COLO668 (cell line): Measurements from ENCODE around the gene GIPC3.

ENCODE experiments used
- DNase-seq: peaks from one replicate; lab custom pipeline; 2025; ENCODE audit not compliant: unreplicated experiment; lab: John Stamatoyannopoulos, UW

GIPC3 gene

GRCh38 chr19:3585301-3586126 is at the start of gene GIPC3:
TSS of gene GIPC3 (plus strand) at chr19:3585478. CDS start at chr19:3585598, 120 bp downstream.
- DNase-seq = peak; percentile 33

DNA sequence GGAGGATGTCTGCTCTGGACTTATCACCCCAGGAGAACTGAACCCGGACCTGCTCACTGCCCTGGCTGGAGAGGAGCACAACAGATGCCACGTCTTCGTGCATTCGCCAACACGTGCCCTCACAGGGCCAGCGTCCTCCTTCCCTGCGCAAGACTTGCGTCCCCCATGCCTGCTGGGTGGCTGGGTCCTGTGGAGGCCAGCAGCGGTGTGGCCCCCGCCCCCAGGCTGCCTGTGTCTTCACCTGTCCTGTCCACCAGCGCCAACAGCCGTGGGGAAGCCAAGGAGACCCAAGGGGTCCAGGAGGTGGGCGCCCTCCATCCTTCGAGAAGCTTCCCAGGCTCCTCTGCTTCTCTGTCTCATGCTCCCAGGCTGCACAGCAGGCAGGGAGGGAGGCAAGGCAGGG is 49.7 kb upstream of the GIPC3 start:
- DNase-seq = no peak

DNA sequence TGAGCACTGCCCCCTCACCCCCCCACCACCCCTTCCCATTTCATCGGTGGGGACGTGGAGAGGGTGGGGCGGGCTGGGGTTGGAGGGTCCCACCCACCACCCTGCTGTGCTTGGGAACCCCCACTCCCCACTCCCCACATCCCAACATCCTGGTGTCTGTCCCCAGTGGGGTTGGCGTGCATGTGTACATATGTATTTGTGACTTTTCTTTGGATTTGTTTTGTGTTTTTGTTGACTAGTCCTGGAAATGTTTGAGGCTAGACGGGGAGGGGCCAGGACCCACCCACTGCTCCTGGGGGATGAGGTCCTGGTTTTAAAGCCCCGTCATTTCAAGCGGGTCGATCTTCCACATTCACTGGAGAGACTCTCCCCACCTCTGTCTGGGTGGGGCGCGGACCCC is 49.3 kb upstream of the GIPC3 start:
- no peak for DNase-seq

DNA sequence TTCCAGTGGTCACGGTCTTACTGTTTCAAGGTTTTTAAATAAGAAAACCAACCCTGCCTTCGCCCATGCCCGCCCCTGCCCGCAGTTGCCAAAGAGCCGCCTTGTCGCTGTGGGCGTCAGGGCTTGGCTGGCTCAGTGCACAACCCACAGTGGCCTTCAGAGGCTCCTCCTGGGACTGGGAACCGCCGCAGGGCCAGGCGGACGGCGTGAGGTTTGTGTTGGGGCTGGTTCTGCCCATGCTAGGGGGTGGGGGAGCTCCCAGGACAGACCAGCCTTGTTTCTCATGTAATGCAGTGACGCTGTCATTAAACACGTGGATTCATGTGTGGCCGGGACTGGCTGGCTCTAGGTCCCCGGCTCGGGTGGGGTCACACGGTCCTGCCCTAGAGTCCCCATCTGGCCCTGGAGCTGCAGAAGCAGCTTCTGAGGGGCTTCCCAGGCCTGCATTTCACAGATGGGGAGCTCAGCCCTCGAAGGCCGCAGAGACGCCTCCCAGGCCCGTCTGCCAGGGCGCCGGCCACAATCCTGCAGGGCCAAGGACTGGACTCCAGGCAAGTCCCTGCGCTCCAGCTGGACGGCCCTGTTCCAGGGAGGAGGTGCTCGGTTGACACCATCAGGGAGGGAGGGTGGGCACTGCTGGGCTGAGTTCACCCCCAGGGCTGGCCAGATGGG is 48.7 kb upstream of the GIPC3 start:
- no peak for DNase-seq

DNA sequence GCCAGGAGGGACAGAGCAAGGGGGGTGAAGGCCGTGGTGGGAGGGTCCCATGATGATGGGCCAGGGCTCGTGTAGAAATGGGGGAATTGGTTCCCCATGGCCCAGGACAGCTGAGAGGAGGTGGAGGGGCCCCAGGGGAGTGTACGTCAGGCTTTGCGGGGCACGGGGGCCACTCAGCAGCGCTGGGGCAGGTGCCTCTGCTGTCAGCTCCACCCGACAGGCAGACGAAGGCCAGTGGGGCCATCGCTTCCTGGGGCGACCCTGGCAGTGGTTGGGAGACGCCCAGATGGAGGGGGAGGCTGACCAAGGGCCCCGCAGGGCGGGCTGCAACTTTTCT is 48.2 kb upstream of the GIPC3 start:
- DNase-seq = no peak

DNA sequence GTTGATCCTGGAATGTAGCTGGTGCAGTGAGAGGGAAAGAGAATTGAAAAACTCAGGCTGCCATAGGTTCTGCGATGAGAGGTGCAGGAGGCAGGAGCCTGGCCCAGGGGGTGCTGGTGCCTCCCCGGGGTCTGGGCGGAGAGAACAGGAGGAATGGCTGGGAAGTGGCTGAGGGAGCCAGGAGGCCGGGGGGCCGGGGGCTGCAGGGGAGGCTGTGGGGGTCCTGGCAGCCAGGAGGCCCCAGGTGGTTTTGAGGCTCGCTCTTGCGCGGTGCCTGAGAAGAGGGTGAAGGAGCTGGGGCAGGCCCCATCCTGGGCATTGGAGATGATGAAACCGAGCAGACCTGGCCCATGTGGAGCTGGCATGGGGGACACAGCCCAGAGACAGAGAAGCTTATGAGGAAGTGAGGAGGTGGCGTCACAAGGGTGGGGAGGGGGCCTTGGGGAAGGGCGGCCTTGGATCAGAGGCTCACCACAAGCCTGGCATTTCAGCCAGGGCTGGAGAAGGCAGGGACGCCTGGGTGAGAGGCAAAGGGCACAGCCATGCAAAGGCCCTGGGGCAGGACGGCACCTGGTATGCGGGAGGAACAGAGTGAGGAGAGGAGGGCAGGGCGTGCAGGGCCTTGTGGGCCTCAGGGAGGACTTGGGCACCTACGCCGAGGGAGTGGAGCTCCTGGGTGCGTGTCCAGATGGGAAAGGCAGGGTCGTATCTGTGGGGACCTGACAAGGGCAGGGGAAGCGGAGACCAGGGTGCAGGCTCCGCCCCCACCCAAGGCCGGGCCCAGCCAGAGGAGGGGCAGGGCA is 47.6 kb upstream of the GIPC3 start:
- no peak for DNase-seq

GRCh38 chr19:3538258-3538929 is 46.9 kb upstream of the GIPC3 start:
- DNase-seq = no peak

DNA sequence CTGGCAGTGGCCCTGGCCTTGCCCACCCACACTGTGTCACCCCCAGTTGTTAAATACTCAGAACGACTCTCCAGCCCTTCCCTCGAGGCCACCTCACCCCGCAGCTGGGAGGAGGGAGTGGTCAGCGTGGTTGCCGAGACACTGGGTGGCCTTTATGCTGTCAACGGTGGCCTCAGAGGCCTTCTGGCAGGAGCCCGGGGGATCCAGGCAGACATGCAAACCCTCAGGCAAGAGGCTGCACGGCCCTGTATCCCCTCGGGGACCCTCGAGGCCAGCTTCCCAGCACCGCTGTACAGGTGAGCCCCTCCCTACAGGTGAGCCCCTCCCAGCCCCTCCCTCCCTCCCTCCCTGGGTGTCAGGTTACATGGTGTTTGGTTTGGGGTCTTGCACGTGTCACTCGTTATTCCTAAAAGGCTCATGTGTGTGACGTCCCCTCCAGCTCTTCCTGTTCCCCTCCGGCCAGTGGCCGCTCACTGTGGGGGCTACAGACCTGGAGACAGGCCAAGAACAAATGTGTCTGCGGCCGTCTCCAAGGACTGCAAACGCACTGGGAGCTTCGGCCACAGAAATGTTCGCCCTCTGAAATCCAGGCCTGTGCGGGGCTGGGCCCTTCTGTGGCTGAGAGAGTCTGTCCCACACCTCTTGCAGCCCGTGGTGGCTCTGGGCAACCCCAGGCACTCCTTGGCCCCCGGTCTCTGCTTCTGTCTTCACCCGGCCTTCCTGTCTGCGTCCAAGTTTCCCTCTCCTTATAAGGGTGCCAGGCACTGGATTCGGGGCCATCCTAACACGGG is 46.1 kb upstream of the GIPC3 start, which contains the start of gene TEKTIP1:
Gene TEKTIP1, plus strand, starts transcription at position 210 of the 791 bp plus-strand sequence. Its CDS starts 4 bp downstream, at position 214.
- DNase-seq = no peak

- no peak for DNase-seq
These were observed 45.5 kb upstream of the GIPC3 start for GRCh38 chr19:3539756-3540118.

- DNase-seq = no peak
These were observed 41.9 kb upstream of the GIPC3 start for GRCh38 chr19:3543150-3544057.

DNA sequence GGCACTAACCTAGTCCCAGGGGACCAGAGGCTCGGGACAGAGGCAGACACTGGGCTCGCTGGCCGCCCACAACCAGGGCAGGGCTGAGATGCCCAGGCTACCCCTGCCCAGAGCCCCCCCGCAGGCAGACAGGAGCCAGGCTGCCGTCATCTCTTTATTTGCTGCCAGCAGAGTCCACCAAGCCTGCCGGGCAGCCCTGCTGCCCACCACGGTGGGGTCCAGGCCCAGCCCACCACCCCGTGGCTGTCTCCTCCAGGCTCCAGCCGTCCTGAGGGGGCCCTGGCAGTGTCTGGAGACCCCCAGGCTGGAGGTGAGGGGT is 41.3 kb upstream of the GIPC3 start:
- no peak for DNase-seq

- DNase-seq = peak; percentile 60
These were observed 40.3 kb upstream of the GIPC3 start for GRCh38 chr19:3544742-3545668.

DNA sequence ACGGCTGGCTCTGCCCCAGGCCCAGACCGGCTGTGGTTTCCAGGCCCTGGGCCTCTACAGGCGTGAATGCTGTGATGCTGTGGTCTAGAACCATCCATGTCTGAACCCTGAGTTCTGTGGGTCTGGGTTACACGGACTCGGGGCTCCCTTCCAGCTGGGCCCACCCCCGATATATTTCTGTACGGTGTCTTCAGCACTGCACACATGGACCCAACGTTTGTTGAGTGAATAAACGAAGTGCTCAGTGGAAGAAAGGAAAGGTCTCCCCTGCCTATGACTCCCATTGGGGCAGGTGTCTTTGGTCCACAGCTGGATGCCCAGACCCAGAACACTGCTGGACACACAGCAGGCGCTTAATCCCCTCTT is 39.6 kb upstream of the GIPC3 start:
- no peak for DNase-seq

GRCh38 chr19:3546119-3546518 is 39.2 kb upstream of the GIPC3 start:
- DNase-seq = no peak

- peak; percentile 36 for DNase-seq
These were observed 38.0 kb upstream of the GIPC3 start for GRCh38 chr19:3547301-3547731.

- DNase-seq = no peak
These were observed 37.5 kb upstream of the GIPC3 start for GRCh38 chr19:3547767-3548282.

DNA sequence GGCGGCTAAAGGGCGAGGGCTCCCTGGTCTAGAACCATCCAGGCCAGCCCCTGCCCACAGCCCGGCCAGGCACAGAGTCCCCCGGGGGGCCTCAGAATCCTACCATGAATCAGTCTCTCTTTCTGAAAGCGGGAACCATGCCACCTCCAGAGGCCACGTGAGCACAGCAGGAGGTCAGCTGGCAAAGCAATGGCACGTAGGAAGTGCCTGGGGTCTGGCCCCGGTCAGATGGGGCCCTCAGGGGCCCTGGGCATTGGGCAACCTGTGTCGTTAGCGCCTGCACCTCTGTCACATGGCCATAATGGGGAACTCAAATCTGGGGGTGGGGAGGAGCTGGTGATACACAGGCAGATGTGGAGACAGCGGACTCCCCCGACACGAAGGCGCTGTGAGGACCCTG is 36.7 kb upstream of the GIPC3 start:
- no peak for DNase-seq

DNA sequence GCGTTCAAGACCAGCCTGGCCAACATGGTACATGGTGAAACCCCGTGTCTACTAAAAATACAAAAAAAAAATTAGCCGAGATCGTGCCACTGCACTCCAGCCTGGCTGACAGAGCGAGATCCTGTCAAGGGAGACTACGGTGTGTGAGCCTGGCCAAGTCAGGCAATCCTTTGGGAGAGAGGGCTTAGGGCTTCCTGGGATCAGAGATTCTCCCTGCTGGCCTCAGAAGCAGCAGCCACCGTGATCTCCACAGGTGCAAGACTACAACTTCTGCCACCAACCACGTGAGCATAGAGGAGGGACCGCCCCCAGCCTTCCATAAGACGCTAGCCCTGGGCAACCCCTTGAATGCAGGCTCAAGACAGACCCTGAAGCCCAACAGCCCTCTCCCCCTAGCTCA is 35.5 kb upstream of the GIPC3 start:
- no peak for DNase-seq
